ENCODE results near the gene ZBTB5.

DNA sequence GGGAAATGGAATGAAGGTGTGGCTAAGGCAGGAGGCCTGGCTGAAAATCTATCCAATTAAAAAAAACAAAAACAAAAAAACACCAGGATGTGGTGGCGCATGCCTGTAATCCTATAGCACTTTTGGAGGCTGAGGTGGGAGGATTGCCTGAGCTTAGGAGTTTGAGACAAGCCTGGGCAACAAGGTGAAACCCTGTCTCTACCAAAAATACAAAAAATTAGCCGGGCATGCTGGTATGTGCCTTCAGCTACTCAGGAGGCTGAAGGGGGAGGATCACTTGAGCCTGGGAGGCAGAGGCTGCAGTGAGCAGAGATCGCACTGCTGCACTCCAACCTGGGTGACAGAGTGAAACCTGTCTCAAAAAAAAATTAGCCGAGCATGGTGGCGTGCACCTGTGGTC lies 21.7 kb downstream of the ZBTB5 start:
- TF ChIP-seq, protein P1, sequence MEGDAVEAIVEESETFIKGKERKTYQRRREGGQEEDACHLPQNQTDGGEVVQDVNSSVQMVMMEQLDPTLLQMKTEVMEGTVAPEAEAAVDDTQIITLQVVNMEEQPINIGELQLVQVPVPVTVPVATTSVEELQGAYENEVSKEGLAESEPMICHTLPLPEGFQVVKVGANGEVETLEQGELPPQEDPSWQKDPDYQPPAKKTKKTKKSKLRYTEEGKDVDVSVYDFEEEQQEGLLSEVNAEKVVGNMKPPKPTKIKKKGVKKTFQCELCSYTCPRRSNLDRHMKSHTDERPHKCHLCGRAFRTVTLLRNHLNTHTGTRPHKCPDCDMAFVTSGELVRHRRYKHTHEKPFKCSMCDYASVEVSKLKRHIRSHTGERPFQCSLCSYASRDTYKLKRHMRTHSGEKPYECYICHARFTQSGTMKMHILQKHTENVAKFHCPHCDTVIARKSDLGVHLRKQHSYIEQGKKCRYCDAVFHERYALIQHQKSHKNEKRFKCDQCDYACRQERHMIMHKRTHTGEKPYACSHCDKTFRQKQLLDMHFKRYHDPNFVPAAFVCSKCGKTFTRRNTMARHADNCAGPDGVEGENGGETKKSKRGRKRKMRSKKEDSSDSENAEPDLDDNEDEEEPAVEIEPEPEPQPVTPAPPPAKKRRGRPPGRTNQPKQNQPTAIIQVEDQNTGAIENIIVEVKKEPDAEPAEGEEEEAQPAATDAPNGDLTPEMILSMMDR (IDR thresholded peaks at IDR 0.05) = no peak
- TF ChIP-seq EP300 (IDR thresholded peaks at IDR 0.05) = no peak
- no peak for TF ChIP-seq POLR2A (IDR thresholded peaks at IDR 0.05)

All from ovary (tissue), 3 donors.